CD4-positive, alpha-beta T cell (primary cell): Measurements from ENCODE around the gene ZNF764. TPM values are rescaled to one million over a fixed set of nuclear protein-coding genes. Genes with fewer than 3 reads are reported as not detected.

Experiments
- ATAC-seq: fragments of 200-7000 bp; cut with Tn5 transposase; one replicate; pipeline ENCODE4 v1.10.0; 2022; ENCODE audit warnings: mild to moderate bottlenecking; ENCODE audit not compliant: poor library complexity
- CTCF ChIA-PET: fragments of 350-600 bp; sonication (Branson Sonifier 250); formaldehyde crosslinking; loops from one replicate; lab custom pipeline; 2021; ENCODE audit warnings: antibody characterized with exemption, inconsistent platforms; lab: Charles Lee
- POLR2A ChIA-PET: fragments of 350-600 bp; sonication (Branson Sonifier 250); formaldehyde crosslinking; loops from one replicate; lab custom pipeline; 2021; ENCODE audit warnings: antibody characterized with exemption, inconsistent platforms; lab: Charles Lee
- DNase-seq, 14 experiments: peaks; one replicate each; pipeline ENCODE4 v3.0.0-alpha.2; 2013 to 2020; ENCODE audit warnings: mixed read lengths in 2 of 14
- H3K27ac ChIP-seq, 2 donors: one replicate each; pipeline versions ENCODE4 v1.5.1 to v1.7.0; 2013; ENCODE audit warnings: low read length in 2 of 2, low read depth in 1 of 2, mild to moderate bottlenecking in 1 of 2
- H3K27me3 ChIP-seq, 2 experiments: 1 replicate in 1 of 2; 2 replicates in 1 of 2; pipeline versions ENCODE4 v1.6.1 to v1.7.0; 2013; ENCODE audit warnings: low read length in 2 of 2, control low read depth in 1 of 2, mild to moderate bottlenecking in 1 of 2, moderate library complexity in 1 of 2; ENCODE audit not compliant: insufficient read depth in 2 of 2, control insufficient read depth in 1 of 2
- H3K36me3 ChIP-seq: one replicate; pipeline ENCODE4 v1.6.1; 2013; ENCODE audit warnings: low read length, control low read depth; ENCODE audit not compliant: insufficient read depth
- H3K4me1 ChIP-seq: one replicate; pipeline ENCODE4 v1.6.1; 2013; ENCODE audit warnings: low read length, control low read depth; ENCODE audit not compliant: insufficient read depth
- H3K4me3 ChIP-seq: one replicate; pipeline ENCODE4 v1.5.1; 2013; ENCODE audit warnings: mild to moderate bottlenecking, low read length, moderate library complexity
- H3K9me3 ChIP-seq, 2 experiments: 1 replicate in 1 of 2; 2 replicates in 1 of 2; pipeline versions ENCODE4 v1.6.1 to v1.7.0; 2013; ENCODE audit warnings: low read length in 2 of 2, mild to moderate bottlenecking in 2 of 2, control low read depth in 1 of 2, moderate library complexity in 1 of 2; ENCODE audit not compliant: control insufficient read depth in 1 of 2, insufficient read depth in 1 of 2
- H3K27ac Mint-ChIP-seq: one replicate; pipeline ENCODE4 v1.8.0; 2020; ENCODE audit warnings: mixed read lengths
- H3K27me3 Mint-ChIP-seq: one replicate; pipeline ENCODE4 v1.8.0; 2021; ENCODE audit warnings: mixed read lengths
- H3K36me3 Mint-ChIP-seq: one replicate; pipeline ENCODE4 v1.8.0; 2021; ENCODE audit warnings: low read depth, mixed read lengths
- H3K4me1 Mint-ChIP-seq: one replicate; pipeline ENCODE4 v1.8.0; 2021; ENCODE audit warnings: low read depth, mixed read lengths
- H3K4me3 Mint-ChIP-seq: one replicate; pipeline ENCODE4 v1.8.0; 2020; ENCODE audit warnings: mild to moderate bottlenecking, mixed read lengths
- H3K9me3 Mint-ChIP-seq: one replicate; pipeline ENCODE4 v1.8.0; 2020; ENCODE audit warnings: mixed read lengths
- CTCF ChIP-seq: fragments of 200-600 bp; IDR thresholded peaks from one replicate; pipeline ENCODE4 v1.8.0; 2022; ENCODE audit warnings: antibody characterized with exemption, mild to moderate bottlenecking
- intact Hi-C, 2 experiments: fragments of 100-400 bp; cut with DNase I in 1 of 2; cut with micrococcal nuclease in 1 of 2; formaldehyde crosslinking; loops; one replicate each; pipeline versions ENCODE4 v1.15.1 to v1.9.0; 2023 to 2025; cut with DNase I, micrococcal nuclease
- total RNA-seq, 174 experiments: library from RNA in 2 of 174; stranded (reverse) in 2 of 174; gene quantifications; one replicate each; pipeline ENCODE4 v1.2.3 and lab custom pipeline; 2021 to 2026

ZNF764 gene
- total RNA-seq, 2 experiments from 2014 or later: 20.4 to 22.9 TPM

- Mint-ChIP-seq H3K27ac (peak overlapping the region; percentile 98), H3K27me3 (no peaks in the 10 kb centered on the region), H3K4me1 (peaks cover 38% of the 10 kb centered on the region), H3K4me3 (no peak overlapping the region), H3K9me3 (no peaks in the 10 kb centered on the region), H3K36me3 (no peaks in the 10 kb centered on the region)
- DNase-seq: no peak
- H3K36me3 ChIP-seq: peaks cover 8% of the 10 kb centered on the region
- H3K27ac ChIP-seq: peak overlapping the region in 1 of 2 donors; percentile 93
- ChIA-PET POLR2A (interaction anchor here (3.0 to 3.1 kb wide), 2 partner anchors 9 to 31 kb away, joined by 9 to 43 read pairs; partner anchors contain the start of genes ZNF747 and ZNF764), CTCF (interaction anchor here (1.1 to 1.7 kb wide), 3 partner anchors 8 to 32 kb away, joined by 3 to 4 read pairs (median 4); partner anchors contain the start of gene ZNF764)
- TF ChIP-seq CTCF: no peak
- no peaks in the 10 kb centered on the region for H3K27me3 ChIP-seq
- no peak for ATAC-seq
- intact Hi-C loops: no loop called here
- H3K4me1 ChIP-seq: peaks cover 58% of the 10 kb centered on the region
- H3K4me3 ChIP-seq: no peak overlapping the region
- H3K9me3 ChIP-seq: no peaks in the 10 kb centered on the region
Measured at GRCh38 chr16:30566531-30566930, 8.4 kb upstream of the ZNF764 start.

GRCh38 chr16:30565984-30566383 is 7.8 kb upstream of the ZNF764 start:
- no peak for TF ChIP-seq CTCF
- Mint-ChIP-seq H3K27me3 (no peaks in the 10 kb centered on the region), H3K9me3 (no peaks in the 10 kb centered on the region), H3K27ac (peak overlapping the region; percentile 98), H3K36me3 (no peaks in the 10 kb centered on the region), H3K4me3 (peak overlapping the region; percentile 43), H3K4me1 (peaks cover 39% of the 10 kb centered on the region)
- Histone ChIP-seq H3K27me3 (no peaks in the 10 kb centered on the region), H3K27ac (no peak overlapping the region), H3K4me1 (peaks cover 59% of the 10 kb centered on the region), H3K9me3 (no peaks in the 10 kb centered on the region), H3K36me3 (peaks cover 8% of the 10 kb centered on the region), H3K4me3 (no peak overlapping the region)
- intact Hi-C loops: no loop called here
- ATAC-seq: no peak
- POLR2A ChIA-PET: interaction anchor here (0.8 to 3.1 kb wide), 3 partner anchors 8 to 31 kb away, joined by 3 to 43 read pairs (median 9); partner anchors contain the start of genes ZNF747 and ZNF764
- no peak for DNase-seq
- CTCF ChIA-PET: interaction anchor here (0.9 to 1.7 kb wide), 2 partner anchors 30 to 32 kb away, joined by 4 read pairs; no protein-coding TSS in a partner anchor

- Histone ChIP-seq H3K27ac (no peak overlapping the region), H3K27me3 (no peaks in the 10 kb centered on the region), H3K4me3 (no peak overlapping the region), H3K4me1 (peaks cover 56% of the 10 kb centered on the region), H3K36me3 (peaks cover 8% of the 10 kb centered on the region), H3K9me3 (no peaks in the 10 kb centered on the region)
- H3K4me1 Mint-ChIP-seq: peaks cover 38% of the 10 kb centered on the region
- H3K4me3 Mint-ChIP-seq: no peak overlapping the region
- ATAC-seq (no peak), DNase-seq (no peak)
- intact Hi-C loops: no loop called here
- ChIA-PET CTCF (interaction anchor here (0.9 kb wide), 1 partner anchor 33 kb away, joined by 4 read pairs; no protein-coding TSS in a partner anchor), POLR2A (interaction anchor here (0.8 to 3.0 kb wide), 2 partner anchors 14 to 30 kb away, joined by 3 to 9 read pairs; partner anchors contain the start of gene ZNF747)
- no peaks in the 10 kb centered on the region for H3K9me3 Mint-ChIP-seq
- no peak for TF ChIP-seq CTCF
- H3K27ac Mint-ChIP-seq: peak overlapping the region; percentile 7
- H3K27me3 Mint-ChIP-seq: no peaks in the 10 kb centered on the region
- no peaks in the 10 kb centered on the region for H3K36me3 Mint-ChIP-seq
Measured at GRCh38 chr16:30565526-30565925, 7.4 kb upstream of the ZNF764 start.
